ENCODE data around the gene TCEANC.

TCEANC gene

DNA sequence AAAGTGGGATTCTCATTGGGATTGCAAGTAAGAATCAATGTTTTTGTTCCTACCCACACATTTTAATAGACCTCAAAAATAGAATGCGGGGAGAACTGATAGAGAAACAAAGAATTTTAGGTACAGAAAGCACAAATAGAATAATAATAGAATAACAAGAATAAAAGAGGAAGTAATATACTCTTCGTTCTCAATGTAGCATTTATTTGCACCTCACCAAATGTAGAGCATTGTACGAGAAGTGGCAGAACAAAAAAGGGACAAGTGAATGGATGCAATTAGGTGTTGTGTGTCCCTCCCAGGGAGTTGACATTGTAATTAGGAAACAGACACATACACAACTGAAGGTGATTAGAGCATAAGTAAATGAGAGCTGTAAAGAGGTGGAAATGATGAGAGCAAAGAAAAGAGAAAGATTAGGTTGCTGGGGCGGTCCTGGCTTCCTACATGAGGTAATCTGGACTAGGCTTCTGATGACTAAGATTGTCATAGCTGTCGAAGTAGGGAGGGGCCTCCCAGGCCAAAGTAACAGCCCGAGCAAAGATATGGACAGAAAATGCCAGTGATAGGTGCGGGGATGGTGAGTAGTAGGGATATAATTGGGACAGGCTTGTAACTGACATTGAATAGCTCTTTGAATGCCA is 46.4 kb downstream of the TCEANC start:
- H3K9ac ChIP-seq (ENCODE audit: low read length in 2 of 2): no peak overlapping the region
- H3K36me3 ChIP-seq (ENCODE audit: control insufficient read depth in 2 of 2, insufficient read depth in 2 of 2, low read length in 2 of 2): peaks cover 0 to 3% of the 10 kb centered on the region in 2 donors
- H3K4me3 ChIP-seq (ENCODE audit: low read length in 2 of 2): no peak overlapping the region
- no peaks in the 10 kb centered on the region for H3K9me3 ChIP-seq (ENCODE audit: control insufficient read depth in 2 of 2, low read length in 2 of 2)
- H3K27me3 ChIP-seq (ENCODE audit: control insufficient read depth in 1 of 2, insufficient read depth in 2 of 2, low read length in 2 of 2): peaks cover 0 to 4% of the 10 kb centered on the region in 2 donors
- H3K27ac ChIP-seq (ENCODE audit: low read length): no peak overlapping the region
- peaks cover 9% of the 10 kb centered on the region for H3K4me1 ChIP-seq (ENCODE audit: control insufficient read depth, insufficient read depth, low read length)

DNA sequence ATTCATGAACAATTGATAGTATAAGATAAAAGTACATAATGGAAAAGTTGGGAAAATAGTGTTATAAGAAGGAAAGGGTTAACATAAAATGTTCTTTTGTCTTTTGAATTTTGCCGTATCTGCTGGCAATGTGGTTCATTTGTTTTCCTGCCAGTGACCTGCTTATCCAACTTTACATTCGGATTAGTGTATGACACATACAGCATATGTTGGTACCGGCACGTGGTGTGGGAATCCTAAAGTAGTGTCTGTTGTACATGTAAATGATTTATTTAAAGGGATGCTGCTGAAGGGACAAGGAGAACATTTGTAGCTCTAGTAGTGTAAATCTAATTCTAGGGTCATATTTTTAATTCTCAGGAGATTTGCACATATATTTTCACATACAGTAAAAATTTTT is 47.4 kb downstream of the TCEANC start:
- Histone ChIP-seq H3K9me3 (ENCODE audit: control insufficient read depth in 2 of 2, low read length in 2 of 2) (no peaks in the 10 kb centered on the region), H3K4me1 (ENCODE audit: control insufficient read depth, insufficient read depth, low read length) (peaks cover 9% of the 10 kb centered on the region), H3K27me3 (ENCODE audit: control insufficient read depth in 1 of 2, insufficient read depth in 2 of 2, low read length in 2 of 2) (peaks cover 0 to 4% of the 10 kb centered on the region in 2 donors), H3K36me3 (ENCODE audit: control insufficient read depth in 2 of 2, insufficient read depth in 2 of 2, low read length in 2 of 2) (peaks cover 0 to 3% of the 10 kb centered on the region in 2 donors), H3K27ac (ENCODE audit: low read length) (no peak overlapping the region), H3K4me3 (ENCODE audit: low read length in 2 of 2) (no peak overlapping the region), H3K9ac (ENCODE audit: low read length in 2 of 2) (no peak overlapping the region)

DNA sequence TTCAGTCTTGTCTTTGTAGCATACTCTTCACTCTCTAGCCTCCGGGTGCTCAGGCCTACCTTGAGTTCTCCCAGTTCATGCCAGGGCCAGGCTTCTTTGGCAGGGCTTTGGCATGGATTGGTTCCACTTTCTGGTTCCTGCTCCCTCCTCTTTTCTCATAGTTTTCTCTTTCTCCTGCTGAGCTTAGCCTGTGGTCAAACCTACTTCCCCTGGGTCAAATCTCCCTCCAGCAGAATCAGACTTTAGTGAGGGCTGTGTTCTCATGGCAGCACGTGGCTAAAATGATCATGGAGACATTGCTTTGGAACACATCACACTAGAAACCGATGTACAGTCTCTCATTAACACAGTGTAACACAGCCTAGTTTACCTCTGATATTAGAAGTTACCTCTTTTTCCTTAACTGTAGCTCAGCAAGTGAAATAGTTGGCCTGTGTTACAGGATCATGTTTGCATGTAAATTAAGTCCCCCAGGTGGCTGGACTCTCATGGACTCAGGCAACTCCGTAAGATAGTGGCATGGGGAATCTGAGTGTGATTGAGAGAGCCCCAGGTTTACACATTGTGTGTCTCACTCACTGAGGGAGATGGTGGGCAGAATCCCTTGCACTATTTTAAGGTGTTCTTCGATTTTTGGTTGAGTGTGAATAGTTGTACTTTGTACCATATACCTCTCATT is 49.3 kb downstream of the TCEANC start:
- no peak overlapping the region for H3K4me3 ChIP-seq (ENCODE audit: low read length in 2 of 2)
- peaks cover 0 to 5% of the 10 kb centered on the region in 2 donors for H3K27me3 ChIP-seq (ENCODE audit: control insufficient read depth in 1 of 2, insufficient read depth in 2 of 2, low read length in 2 of 2)
- H3K9me3 ChIP-seq (ENCODE audit: control insufficient read depth in 2 of 2, low read length in 2 of 2): no peaks in the 10 kb centered on the region
- H3K9ac ChIP-seq (ENCODE audit: low read length in 2 of 2): no peak overlapping the region
- no peak overlapping the region for H3K27ac ChIP-seq (ENCODE audit: low read length)
- peaks cover 8% of the 10 kb centered on the region for H3K4me1 ChIP-seq (ENCODE audit: control insufficient read depth, insufficient read depth, low read length)
- peaks cover 0 to 3% of the 10 kb centered on the region in 2 donors for H3K36me3 ChIP-seq (ENCODE audit: control insufficient read depth in 2 of 2, insufficient read depth in 2 of 2, low read length in 2 of 2)

DNA sequence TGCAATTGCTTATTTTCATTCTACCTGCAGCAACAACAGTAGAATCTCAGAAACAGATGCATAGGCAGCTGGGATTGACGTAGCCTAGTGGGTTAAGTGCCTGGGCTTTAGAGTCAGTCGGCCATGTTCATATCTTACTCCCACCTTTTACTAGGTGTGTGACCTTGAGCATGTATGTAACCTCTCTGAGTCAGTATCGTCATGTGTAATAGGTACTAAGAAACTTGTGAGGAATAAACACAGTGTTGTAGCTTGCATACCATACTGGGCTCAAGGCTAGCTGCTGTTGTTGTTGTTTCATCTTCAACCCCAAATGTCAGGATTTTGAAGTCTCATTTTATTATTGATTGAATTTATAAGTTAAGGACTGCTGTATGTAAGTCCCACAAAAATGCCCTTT is 50.2 kb downstream of the TCEANC start:
- peaks cover 0 to 6% of the 10 kb centered on the region in 2 donors for H3K36me3 ChIP-seq (ENCODE audit: control insufficient read depth in 2 of 2, insufficient read depth in 2 of 2, low read length in 2 of 2)
- H3K9ac ChIP-seq (ENCODE audit: low read length in 2 of 2): no peak overlapping the region
- peaks cover 0 to 5% of the 10 kb centered on the region in 2 donors for H3K27me3 ChIP-seq (ENCODE audit: control insufficient read depth in 1 of 2, insufficient read depth in 2 of 2, low read length in 2 of 2)
- H3K9me3 ChIP-seq (ENCODE audit: control insufficient read depth in 2 of 2, low read length in 2 of 2): no peaks in the 10 kb centered on the region
- peak overlapping the region; percentile 8 for H3K27ac ChIP-seq (ENCODE audit: low read length)
- H3K4me3 ChIP-seq (ENCODE audit: low read length in 2 of 2): no peak overlapping the region
- peaks cover 8% of the 10 kb centered on the region for H3K4me1 ChIP-seq (ENCODE audit: control insufficient read depth, insufficient read depth, low read length)

GRCh38 chrX:13703589-13703988 is 50.6 kb downstream of the TCEANC start:
- Histone ChIP-seq H3K27ac (ENCODE audit: low read length) (peak overlapping the region; percentile 8), H3K9ac (ENCODE audit: low read length in 2 of 2) (no peak overlapping the region), H3K4me1 (ENCODE audit: control insufficient read depth, insufficient read depth, low read length) (peaks cover 8% of the 10 kb centered on the region), H3K36me3 (ENCODE audit: control insufficient read depth in 2 of 2, insufficient read depth in 2 of 2, low read length in 2 of 2) (peaks cover 0 to 6% of the 10 kb centered on the region in 2 donors), H3K9me3 (ENCODE audit: control insufficient read depth in 2 of 2, low read length in 2 of 2) (no peaks in the 10 kb centered on the region), H3K4me3 (ENCODE audit: low read length in 2 of 2) (no peak overlapping the region), H3K27me3 (ENCODE audit: control insufficient read depth in 1 of 2, insufficient read depth in 2 of 2, low read length in 2 of 2) (peaks cover 0 to 5% of the 10 kb centered on the region in 2 donors)

- H3K36me3 ChIP-seq (ENCODE audit: control insufficient read depth in 2 of 2, insufficient read depth in 2 of 2, low read length in 2 of 2): peaks cover 2 to 12% of the 10 kb centered on the region in 2 donors
- H3K4me1 ChIP-seq (ENCODE audit: control insufficient read depth, insufficient read depth, low read length): no peaks in the 10 kb centered on the region
- no peak overlapping the region for H3K27ac ChIP-seq (ENCODE audit: low read length)
- H3K27me3 ChIP-seq (ENCODE audit: control insufficient read depth in 1 of 2, insufficient read depth in 2 of 2, low read length in 2 of 2): no peaks in the 10 kb centered on the region
- no peaks in the 10 kb centered on the region for H3K9me3 ChIP-seq (ENCODE audit: control insufficient read depth in 2 of 2, low read length in 2 of 2)
- H3K9ac ChIP-seq (ENCODE audit: low read length in 2 of 2): no peak overlapping the region
- no peak overlapping the region for H3K4me3 ChIP-seq (ENCODE audit: low read length in 2 of 2)
These were observed 58.2 kb downstream of the TCEANC start for GRCh38 chrX:13711141-13711540.
